ENCODE data around the gene GAS5. TPM values are rescaled to one million over a fixed set of nuclear protein-coding genes. Genes with fewer than 3 reads are reported as not detected.

The GAS5 gene
- total RNA-seq, 2 experiments from 2014 or later: 865 to 867 TPM

DNA sequence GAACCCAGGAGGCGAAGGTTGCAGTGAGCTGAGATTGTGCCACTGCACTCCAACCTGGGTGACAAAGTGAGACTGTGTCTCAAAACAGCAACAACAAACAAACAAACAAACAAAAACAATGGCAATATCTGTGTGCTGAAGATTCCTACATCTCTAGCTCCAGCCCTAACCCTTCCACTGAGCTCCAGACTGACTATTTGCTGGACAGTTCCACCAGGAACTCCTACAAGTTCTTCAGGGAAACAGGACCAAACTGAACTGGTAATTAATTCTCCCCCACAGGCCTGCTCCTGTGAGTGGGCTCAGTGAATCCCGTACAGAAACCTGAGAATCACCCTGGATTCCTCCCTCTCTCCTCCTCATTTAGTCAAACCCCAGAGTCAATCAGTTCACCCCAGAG is 47.8 kb upstream of the GAS5 start:
- Mint-ChIP-seq H3K36me3 (ENCODE audit: low read depth) (no peaks in the 10 kb centered on the region), H3K9me3 (no peaks in the 10 kb centered on the region), H3K4me3 (no peak overlapping the region), H3K27me3 (no peaks in the 10 kb centered on the region), H3K27ac (no peak overlapping the region), H3K4me1 (ENCODE audit: low read depth) (no peaks in the 10 kb centered on the region)
- H3K4me3 ChIP-seq (ENCODE audit: low read length): no peak overlapping the region
- CTCF ChIA-PET: no interaction called here
- no peaks in the 10 kb centered on the region for H3K27me3 ChIP-seq (ENCODE audit: control insufficient read depth in 1 of 2, insufficient read depth in 2 of 2, low read length in 2 of 2)
- POLR2A ChIA-PET: no interaction called here
- DNase-seq: no peak
- no peak overlapping the region for H3K27ac ChIP-seq (ENCODE audit: low read depth in 1 of 2, low read length in 2 of 2)
- intact Hi-C loops (cut with DNase I, micrococcal nuclease): no loop called here
- no peaks in the 10 kb centered on the region for H3K36me3 ChIP-seq (ENCODE audit: insufficient read depth, low read length)
- TF ChIP-seq, protein P1, sequence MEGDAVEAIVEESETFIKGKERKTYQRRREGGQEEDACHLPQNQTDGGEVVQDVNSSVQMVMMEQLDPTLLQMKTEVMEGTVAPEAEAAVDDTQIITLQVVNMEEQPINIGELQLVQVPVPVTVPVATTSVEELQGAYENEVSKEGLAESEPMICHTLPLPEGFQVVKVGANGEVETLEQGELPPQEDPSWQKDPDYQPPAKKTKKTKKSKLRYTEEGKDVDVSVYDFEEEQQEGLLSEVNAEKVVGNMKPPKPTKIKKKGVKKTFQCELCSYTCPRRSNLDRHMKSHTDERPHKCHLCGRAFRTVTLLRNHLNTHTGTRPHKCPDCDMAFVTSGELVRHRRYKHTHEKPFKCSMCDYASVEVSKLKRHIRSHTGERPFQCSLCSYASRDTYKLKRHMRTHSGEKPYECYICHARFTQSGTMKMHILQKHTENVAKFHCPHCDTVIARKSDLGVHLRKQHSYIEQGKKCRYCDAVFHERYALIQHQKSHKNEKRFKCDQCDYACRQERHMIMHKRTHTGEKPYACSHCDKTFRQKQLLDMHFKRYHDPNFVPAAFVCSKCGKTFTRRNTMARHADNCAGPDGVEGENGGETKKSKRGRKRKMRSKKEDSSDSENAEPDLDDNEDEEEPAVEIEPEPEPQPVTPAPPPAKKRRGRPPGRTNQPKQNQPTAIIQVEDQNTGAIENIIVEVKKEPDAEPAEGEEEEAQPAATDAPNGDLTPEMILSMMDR (IDR thresholded peaks at IDR 0.05): no peak
- H3K9me3 ChIP-seq (ENCODE audit: control insufficient read depth in 1 of 2, insufficient read depth in 1 of 2, low read length in 2 of 2): no peaks in the 10 kb centered on the region
- no peaks in the 10 kb centered on the region for H3K4me1 ChIP-seq (ENCODE audit: insufficient read depth, low read length)
- ATAC-seq (ENCODE audit: poor library complexity): no peak

DNA sequence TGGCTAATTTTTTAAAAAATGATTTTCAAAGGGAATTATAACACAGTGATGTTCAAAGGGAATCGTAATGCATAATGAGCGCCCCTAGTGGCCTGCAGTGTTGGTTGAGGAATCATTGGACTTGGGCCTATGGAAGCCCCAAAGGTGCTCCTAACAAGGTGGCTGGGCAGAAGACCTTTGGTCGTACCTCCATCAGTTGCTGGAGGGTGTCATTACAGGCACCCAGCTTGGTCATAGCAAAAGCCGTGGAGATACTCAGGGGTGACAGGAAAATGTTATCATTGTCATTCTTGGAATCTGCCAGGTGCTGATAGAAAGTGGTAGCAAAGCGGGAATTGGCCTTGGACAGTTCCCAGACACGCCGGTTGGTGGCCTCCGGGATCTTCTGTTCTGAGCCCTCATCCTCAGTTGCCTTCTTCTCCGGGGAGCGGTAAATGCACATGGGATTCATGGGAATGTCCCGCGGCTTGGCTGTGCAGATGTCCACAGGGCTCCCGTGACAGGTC is 46.6 kb upstream of the GAS5 start:
- intact Hi-C loops (cut with DNase I, micrococcal nuclease): no loop called here
- ATAC-seq (ENCODE audit: poor library complexity): no peak
- CTCF ChIA-PET: no interaction called here
- H3K27ac Mint-ChIP-seq: no peak overlapping the region
- Histone ChIP-seq H3K4me1 (ENCODE audit: insufficient read depth, low read length) (no peaks in the 10 kb centered on the region), H3K36me3 (ENCODE audit: insufficient read depth, low read length) (no peaks in the 10 kb centered on the region), H3K4me3 (ENCODE audit: low read length) (no peak overlapping the region), H3K27me3 (ENCODE audit: control insufficient read depth in 1 of 2, insufficient read depth in 2 of 2, low read length in 2 of 2) (no peaks in the 10 kb centered on the region), H3K9me3 (ENCODE audit: control insufficient read depth in 1 of 2, insufficient read depth in 1 of 2, low read length in 2 of 2) (no peaks in the 10 kb centered on the region), H3K27ac (ENCODE audit: low read depth in 1 of 2, low read length in 2 of 2) (no peak overlapping the region)
- H3K36me3 Mint-ChIP-seq (ENCODE audit: low read depth): peaks cover 4% of the 10 kb centered on the region
- DNase-seq: peak in 6 of 14 experiments; percentile 2 to 44 (median 26)
- no peaks in the 10 kb centered on the region for H3K4me1 Mint-ChIP-seq (ENCODE audit: low read depth)
- POLR2A ChIA-PET: no interaction called here
- H3K9me3 Mint-ChIP-seq: no peaks in the 10 kb centered on the region
- no peak overlapping the region for H3K4me3 Mint-ChIP-seq
- TF ChIP-seq, protein P1 (IDR thresholded peaks at IDR 0.05): peak; percentile 39
- H3K27me3 Mint-ChIP-seq: no peaks in the 10 kb centered on the region

DNA sequence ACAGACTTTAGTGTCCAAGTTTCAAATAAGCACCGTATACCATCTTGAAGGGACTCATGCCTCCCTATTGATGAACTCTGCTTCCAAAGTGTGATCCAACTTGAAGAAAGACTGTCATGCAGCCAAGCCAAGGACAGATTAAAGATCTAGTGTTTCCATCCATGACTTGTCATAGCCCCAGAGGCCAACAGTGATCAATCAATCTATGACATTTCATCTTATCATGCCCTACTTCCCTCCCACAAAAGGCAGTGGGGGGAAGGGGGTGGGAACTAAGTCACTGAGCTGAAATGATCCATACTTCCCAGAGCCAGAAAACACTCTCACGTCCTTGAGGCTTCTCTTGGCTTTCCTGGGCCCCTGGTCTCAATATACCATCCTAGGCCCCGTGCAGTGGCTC is 45.3 kb upstream of the GAS5 start:
- Mint-ChIP-seq H3K27me3 (no peaks in the 10 kb centered on the region), H3K4me3 (no peak overlapping the region), H3K4me1 (ENCODE audit: low read depth) (no peaks in the 10 kb centered on the region), H3K9me3 (no peaks in the 10 kb centered on the region), H3K36me3 (ENCODE audit: low read depth) (peaks cover 7% of the 10 kb centered on the region), H3K27ac (no peak overlapping the region)
- Histone ChIP-seq H3K9me3 (ENCODE audit: control insufficient read depth in 1 of 2, insufficient read depth in 1 of 2, low read length in 2 of 2) (no peaks in the 10 kb centered on the region), H3K36me3 (ENCODE audit: insufficient read depth, low read length) (no peaks in the 10 kb centered on the region), H3K27ac (ENCODE audit: low read depth in 1 of 2, low read length in 2 of 2) (no peak overlapping the region), H3K4me3 (ENCODE audit: low read length) (no peak overlapping the region), H3K4me1 (ENCODE audit: insufficient read depth, low read length) (no peaks in the 10 kb centered on the region), H3K27me3 (ENCODE audit: control insufficient read depth in 1 of 2, insufficient read depth in 2 of 2, low read length in 2 of 2) (no peaks in the 10 kb centered on the region)
- ATAC-seq (ENCODE audit: poor library complexity) (no peak), DNase-seq (no peak)
- intact Hi-C loops (cut with DNase I, micrococcal nuclease): no loop called here
- TF ChIP-seq, protein P1 (IDR thresholded peaks at IDR 0.05): no peak
- ChIA-PET CTCF (no interaction called here), POLR2A (no interaction called here)

Data from CD4-positive, alpha-beta T cell (primary cell).